Activated T-cell treated with anti-CD3 and anti-CD28 coated beads for 4 hours (primary cell): ENCODE measurements around the gene TIGD2.
A peak's percentile ranks its signal among the peaks of the same experiment; 100 is the strongest.

Experiments used
- DNase-seq: peaks from one replicate; pipeline ENCODE4 v3.0.0-alpha.2; 2020

TIGD2 gene

DNA sequence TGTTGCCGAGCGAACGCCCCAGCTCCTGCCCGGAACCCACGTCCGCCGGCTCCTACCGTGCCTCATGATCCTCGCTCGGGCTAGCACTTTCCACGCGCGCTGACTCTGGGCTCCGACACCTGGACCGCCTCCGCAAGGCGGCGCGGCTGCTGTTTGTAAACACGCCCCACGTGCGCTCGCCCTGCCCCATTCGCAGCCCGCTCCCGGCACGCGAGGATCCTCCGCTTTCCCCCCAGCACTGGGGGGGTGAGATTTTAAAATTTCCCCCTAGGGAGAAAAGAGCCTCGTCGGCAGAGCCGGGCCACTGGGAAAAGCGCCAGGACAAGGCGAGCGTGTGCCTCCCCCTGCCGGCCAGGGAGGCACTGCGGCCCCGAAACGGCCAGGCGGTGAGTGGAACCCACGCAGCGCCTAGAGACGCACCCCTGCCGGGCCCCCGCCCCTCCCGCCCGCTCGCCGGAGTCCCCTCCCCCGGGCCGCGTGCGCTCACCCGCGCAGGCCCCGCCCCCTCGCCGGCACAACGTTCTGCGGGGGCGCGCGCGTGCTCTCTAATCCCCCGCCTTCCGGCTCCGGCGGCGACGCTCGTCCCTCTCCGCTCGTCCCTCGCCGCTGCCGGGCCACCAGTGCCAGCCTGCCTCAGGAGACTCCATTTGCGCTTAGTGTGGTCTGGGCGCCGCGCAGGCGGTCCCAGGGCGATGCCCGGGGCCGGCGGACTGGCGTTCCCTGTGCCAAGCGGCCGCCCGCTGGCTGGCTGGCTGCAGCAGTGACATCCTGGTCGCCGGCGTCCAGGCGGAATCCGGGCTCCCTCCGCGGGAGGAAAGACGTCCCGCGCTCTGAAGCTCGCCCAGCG lies at the start of gene TIGD2:
TSS of gene TIGD2 (plus strand) at position 548 of the 847 bp plus-strand sequence. CDS start 1,442 bp downstream, outside the sequence.
- DNase-seq = peak; percentile 80

DNA sequence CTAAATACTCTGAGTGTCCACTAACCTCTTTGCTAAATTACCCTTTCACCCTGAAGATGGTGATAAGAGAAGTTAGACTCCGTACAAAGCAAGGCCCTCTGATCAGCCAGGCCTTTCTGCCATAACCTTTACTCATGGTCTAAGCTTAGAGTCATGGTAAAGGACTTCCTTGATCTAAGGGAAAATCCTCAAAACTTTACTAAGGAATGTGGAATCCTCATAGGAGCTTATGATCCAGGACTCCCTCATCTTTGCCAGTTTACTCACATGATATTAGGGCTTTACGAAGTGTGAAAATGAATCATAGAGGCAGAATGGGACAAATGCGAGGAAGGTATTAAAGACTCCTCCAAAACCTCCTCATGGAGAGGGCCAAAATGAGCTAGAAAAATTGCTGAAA lies 46.5 kb upstream of the TIGD2 start:
- no peak for DNase-seq

DNA sequence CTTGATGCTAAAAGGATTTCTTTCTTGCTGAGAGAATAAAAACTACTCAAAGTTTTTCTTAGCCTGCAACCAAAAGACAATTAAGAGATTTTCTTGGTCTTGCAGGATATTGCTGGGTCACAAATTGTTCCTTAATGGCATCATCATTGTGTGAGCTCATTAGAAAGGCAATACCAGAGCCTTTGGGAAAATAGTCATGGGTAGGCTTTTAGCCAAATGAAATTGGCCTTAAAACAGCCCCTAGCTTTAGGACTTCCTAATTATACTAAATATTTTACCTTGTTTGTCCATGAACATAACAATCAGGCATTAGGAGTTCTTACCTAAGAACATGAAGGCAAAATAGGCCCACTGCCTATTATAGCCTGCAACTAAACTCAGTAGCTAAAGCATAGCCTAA lies 43.9 kb upstream of the TIGD2 start:
- DNase-seq = no peak

DNA sequence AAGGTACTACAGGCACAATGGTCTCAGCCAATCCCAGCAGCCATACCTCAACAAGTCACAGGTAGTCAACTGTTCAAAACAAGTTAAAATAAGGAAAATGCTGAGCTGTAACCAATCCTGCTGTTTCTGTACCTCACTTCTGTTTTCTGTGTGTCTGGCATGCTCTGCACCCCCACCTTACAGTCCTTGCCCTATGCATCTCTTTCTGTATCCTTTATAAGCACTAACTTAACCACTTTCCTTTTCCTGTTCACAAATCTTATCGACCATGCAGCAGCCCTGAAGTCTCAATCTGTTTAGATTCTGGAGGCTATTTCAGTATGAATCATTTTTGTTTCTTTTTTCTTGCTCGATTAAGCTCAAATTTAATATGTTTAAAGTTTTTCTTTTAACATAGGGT lies 41.9 kb upstream of the TIGD2 start:
- DNase-seq = no peak

DNA sequence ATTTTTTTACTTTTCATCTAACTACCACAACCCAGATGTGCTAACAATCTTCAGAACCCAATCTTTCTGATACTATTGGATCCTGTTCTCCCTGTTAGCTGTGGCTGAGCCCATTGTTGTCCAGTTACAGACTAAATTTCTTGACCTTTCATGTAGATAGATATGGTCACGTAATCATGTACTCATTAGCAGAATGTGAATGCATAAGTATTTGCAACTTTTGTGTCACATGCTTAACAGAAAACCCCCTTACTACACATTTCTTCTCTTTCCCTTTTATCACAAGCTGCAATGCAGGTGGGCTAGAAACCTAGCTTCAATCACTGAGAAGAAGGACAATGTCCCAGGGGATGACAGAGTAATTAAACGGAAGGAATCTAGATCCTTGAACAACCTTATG lies 41.3 kb upstream of the TIGD2 start:
- no peak for DNase-seq

DNA sequence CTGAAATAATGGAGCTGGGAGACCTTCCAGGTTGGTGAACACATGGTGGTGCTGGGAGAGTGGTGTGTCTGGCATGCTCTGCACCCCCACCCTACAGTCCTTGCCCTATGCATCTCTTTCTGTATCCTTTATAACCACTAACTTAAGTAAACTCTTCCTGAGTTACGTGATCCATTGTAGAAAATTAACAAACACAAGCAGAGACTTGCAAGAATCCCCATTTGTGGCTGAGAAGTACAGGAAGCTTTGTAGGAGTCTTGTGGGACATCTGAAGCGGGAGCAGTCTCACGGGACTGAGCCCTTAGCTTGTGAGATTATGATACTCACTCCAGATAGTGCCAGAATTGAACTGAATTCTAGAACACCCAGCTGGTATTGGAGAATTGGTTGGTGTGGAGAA lies 40.0 kb upstream of the TIGD2 start:
- DNase-seq = no peak

DNA sequence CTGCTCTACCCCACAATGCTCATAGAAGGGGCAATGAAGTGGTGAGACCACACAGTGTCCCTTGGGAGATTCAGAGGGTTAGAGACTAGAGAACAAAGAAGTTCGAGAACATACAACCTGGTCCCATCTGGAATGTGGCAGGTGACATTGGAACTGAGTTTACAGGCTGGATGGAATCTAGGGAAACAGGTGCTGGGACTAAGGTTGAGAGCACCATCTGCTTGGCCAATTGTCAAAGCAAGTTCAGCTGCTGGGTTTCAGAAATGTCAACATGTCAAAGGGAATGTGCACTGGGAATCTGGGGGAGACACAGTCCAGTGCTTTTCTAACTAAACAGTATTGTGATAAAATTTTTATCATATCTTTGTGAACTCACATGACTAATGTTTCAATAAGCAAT lies 38.4 kb upstream of the TIGD2 start:
- no peak for DNase-seq

DNA sequence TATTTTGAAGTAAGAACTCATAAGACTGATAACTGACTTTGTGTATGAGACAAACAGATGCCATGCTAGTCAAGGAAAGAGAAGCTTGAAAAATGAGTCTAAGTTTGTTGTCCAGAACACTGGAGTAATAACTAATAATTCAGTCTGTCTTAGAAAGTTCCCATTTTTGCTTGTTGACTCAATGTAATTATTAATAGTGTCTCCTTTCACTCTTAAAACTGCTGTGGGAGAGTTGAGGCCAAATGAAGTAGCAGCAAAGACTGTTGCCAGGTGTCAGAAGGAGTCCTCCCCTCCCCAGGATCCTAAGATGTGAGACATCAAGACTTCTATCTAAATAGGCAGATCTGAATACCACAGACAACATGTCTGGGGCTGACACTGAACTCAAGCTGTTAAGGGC lies 33.6 kb upstream of the TIGD2 start:
- no peak for DNase-seq

DNA sequence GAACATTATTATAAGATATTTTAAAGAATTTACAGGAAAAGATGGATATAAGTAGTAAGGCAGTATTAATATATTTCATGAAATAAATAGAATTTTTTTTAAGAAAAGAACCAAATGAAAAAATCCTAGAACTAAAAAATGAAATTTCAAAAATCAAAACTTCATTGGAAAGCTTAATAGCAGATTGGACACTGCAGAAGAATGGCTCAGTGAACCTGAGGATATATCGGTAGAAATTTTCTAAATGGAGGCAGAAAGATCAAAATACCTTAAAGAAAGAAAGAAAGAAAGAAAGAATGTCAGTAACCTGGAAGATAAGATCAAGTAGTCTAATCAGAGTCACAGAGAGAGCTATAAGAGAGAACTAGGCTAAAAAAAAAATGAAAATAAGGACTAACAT lies 33.0 kb upstream of the TIGD2 start:
- DNase-seq = no peak

DNA sequence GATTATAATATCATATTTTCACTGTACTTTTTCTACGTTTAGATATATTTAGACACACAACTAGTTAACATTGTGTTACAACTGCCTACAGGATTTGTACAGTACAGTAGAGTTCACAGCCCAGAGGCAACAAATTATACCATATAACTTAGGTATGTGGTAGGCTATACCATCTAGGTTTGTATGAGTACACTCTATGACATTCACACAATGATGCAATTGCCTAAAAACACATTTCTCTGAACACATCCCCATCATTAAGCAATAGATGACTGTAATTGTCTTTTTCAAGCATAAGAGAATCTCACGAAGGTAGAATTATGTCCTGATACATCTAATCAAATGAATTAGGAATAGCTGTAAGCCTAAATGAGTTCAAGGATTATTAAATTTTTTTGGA lies 12.3 kb upstream of the TIGD2 start:
- no peak for DNase-seq

DNA sequence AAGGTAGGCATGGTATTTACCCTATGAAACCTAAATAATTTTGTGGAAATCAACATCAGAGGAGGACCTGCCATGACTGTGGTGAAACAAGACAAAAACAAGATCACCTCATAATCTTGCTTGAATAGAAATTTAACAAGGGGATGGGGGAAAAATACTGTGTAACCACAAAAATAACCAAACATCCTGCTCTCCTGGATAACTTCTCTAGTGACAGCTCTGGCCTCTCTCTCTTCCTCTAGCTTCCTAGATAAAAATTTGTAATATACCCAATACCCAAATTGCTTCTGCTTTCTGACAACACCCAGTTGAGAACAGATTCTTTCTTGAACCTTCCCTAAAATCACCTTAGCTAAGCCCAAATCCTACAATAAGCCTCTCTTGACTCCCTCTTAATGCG lies 11.9 kb upstream of the TIGD2 start:
- DNase-seq = no peak

DNA sequence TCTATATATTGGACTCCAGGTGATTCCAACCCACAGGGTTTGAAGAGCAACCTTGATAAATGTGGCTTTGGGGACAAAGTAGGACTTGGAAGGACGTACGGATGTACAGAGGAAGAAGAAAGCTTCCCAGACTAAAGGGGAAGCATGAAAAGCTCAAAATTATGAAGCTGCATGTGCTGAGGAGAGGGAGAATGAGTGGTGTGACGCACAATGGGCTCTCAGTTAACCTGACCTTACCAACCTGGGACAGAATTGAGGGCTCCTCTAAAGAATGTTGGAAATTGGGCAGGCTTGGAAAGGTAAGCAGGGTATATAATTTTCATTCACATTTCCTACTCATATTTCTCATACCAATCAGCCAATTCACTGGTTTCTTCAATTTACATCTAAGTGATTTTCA lies 10.5 kb upstream of the TIGD2 start:
- no peak for DNase-seq

DNA sequence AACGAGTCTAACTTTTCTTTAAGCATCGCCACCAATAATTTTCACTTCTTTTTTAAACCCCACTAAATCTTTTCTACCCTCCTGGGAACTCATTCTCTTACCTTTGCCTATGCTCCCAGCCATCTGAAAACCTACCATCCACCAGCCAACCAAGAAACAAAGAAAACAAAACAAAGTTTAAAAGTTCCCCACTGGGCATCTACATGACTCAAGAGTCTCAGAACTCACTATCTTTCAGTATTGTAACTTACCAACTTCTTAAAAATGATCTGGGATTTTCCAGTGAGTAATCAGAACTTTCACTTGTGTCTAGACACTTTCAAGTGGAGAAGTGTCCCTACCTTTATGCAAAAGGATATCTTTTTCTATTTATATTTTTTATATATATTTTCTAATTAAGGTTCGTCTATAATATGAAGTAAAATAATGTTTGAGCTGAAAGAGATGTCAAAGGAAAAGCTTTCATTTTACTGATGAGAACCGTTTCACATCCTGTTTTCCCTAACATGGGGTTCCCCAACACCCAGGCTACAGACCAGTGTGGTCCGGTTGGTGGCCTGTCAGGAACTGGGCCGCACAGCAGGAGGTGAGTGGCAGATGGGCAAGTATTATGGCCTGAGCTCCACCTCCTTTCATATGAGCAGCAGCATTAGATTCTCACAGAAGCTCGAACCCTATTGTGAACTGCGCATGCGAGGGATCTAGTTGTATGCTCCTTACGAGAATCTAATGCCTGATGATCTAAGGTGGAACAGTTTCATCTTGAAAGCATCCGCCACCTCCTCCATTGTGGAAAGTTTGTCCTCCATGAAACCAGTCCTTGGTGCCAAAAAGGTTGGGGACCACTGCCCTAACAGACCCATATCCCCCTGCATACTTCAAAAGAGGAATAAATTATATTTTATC lies 9.8 kb upstream of the TIGD2 start:
- no peak for DNase-seq

DNA sequence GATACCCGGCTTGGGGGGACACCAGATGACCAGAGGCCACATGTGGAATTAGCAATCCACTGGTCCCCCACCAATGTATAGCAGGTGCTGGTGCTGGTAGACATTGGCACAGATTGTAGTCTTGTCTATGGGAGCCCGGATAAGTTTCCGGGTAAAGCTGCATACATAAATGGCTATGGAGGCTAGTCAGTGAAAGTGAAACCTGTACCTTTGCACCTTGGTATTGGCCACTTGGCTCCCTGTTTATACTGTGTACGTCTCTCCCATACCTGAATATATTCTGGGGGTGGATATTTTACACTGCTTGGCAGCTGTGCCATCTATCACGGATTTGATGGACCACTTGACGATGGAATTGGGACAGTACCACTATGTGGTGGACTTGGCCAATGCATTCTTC lies 5.6 kb upstream of the TIGD2 start:
- DNase-seq = no peak

DNA sequence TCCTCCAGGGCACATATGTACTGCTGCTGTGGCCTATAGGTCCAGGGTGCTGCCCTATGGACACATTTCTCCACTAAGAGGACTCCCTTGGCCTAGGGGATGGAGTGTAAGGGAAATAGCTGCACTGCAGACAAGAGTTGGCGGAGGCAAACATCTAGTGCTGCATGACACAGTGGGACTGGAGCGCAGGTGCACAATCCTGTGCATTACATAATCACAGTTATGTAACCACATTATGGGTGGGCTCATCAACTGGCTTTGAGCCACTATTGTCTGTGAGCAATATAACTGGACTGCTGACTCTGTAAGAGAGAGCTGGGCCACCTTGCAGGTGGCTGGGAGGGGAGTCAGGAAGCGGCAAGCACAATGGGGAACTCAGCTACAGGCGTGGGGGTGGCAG lies 3.2 kb upstream of the TIGD2 start:
- DNase-seq = no peak

DNA sequence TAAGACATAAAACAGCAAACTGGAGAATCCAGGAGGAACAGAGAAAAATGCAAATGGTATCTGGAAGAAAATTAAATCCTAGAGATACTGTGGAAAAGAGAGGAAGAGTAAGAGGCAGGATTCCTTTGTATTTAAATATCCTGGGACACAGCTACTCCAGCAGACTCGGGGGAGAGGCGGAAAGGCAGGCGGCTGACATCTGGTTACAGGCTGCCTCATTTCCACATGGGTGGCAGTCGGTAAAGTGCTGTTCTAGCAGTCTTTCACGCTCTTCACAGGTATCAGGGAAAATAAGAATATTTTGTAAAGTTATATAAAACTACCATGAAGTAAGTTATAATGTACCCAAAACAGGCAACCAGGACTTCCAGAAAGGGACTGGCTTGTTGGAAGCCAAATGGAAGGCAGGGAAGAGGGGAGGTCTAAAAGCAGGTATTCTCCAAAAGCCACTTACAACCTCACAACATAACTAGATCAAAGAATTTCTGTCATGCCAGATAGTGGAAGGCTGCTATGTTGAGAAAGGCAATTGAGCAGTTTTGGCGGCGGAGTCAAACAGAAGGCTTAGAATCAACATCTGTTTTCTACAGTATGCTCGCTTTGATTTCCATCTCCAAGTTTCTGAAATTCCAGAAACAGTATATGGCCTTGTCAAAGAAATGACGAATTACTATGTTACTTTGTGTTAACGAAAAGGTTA lies 1.3 kb upstream of the TIGD2 start:
- DNase-seq = no peak

DNA sequence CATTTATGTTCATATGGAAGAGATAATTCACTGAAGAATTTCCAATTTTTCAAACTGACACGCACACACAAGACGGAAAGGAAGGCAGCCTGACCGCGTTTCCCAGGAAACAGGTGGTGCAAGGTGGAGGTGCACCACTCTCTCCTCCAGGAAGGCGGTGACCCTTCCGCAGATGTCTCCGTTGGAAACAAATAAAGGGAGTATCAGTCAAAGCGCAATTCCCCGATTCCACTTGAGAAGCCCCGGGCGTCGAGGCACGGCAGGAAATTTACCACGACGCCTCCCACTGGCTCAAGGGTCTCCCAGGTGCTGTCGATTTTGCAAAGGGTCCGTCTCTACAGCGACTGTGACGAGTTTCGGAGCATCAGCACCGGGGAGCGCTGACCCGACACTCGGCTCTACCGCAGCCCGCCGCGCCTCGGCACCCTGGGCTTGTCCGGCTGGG lies 770 bp upstream of the TIGD2 start:
- DNase-seq = no peak

DNA sequence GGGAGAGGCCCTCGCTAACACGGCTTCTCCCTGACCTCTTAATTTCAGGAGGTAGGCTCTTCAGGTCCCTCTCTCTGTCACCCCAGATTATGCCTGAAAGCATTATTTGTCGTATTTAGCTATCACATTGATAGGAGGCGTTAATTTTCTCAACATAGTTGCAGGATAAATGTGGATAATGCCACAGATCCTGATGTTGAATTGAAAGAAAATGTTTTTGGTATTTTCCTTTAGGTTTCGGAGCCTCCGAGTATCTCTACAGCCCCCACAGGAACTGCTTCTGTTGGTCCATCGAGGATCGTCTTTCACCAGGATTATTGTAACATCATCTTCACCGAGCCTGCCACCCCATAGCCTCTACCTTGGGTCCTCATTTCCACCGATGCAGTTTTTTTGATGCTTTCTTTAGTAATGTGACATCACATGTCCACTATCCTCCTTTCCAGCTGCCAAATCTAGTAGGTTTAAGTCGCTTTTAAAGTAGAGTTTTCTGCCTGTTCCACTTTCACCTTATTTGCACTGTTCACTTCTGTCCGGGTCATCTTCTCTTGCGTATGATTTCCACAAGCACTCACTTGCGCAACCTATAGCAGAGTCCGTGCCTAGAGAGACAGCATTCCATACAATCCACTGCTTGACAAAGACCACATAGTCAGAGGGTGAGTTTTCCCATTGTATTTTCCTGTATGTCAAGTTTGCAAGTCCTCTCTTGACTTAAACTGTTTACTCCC lies 665 bp downstream of the TIGD2 start:
- DNase-seq = no peak

DNA sequence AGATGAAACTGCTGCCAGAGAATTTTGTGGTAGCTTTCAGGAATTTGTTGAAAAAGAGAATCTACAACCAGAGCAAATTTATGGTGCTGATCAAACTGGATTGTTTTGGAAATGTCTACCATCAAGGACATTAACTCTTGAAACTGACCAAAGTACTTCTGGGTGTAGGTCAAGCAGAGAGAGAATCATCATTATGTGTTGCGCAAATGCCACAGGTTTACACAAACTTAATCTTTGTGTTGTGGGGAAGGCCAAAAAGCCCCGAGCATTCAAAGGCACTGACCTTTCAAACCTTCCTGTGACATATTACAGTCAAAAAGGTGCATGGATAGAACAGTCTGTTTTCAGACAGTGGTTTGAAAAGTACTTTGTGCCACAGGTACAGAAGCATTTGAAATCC lies 2.1 kb downstream of the TIGD2 start:
- no peak for DNase-seq

DNA sequence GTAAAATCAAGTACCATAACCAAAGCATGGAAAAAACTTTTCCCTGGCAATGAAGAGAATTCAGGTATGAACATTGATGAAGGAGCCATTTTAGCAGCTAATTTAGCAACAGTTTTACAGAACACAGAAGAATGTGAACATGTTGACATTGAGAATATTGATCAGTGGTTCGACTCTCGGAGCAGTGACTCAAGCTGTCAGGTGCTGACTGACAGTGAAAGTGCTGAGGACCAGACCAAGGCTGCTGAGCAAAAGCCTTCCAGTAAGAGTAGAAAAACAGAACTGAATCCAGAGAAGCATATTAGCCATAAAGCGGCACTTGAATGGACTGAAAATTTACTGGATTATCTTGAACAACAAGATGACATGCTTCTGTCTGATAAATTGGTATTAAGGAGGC lies 2.8 kb downstream of the TIGD2 start:
- no peak for DNase-seq

DNA sequence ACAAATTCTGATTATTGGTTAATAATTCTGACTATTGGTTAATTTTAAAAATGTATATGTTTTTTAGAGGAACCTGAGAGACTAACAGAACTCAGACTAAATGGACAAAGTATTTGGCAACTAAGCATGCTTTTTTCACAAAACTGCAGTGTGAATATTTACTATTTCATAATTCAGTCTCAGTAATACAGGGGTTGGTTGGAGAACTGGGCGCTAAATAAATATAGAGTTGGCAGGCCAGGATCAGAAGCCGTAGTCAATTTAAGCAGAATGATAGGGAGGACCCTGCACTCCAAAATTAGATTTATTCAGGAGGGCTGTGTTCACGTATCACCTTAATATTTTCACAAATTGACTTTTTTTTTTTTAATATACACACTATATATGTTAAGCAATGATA lies 5.8 kb downstream of the TIGD2 start:
- DNase-seq = no peak

DNA sequence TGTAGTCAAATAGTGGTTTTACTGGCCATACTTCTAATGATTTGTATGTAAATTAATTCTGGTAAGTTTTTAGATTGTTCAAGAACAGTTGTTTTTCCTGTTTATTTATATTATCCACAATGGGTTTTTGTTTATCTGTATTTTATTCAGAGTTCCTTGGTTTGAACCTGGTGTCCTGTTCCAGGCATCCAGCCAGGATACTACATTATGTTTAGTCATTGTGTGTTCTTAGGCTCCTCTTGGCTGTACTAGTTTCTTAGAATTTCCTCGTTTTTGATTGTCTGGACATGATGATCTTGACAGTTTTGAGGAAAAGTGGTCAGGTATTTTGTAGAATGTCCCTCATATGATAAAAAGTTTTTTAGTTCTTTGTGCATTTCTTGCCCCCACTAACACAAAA lies 7.8 kb downstream of the TIGD2 start:
- DNase-seq = no peak

DNA sequence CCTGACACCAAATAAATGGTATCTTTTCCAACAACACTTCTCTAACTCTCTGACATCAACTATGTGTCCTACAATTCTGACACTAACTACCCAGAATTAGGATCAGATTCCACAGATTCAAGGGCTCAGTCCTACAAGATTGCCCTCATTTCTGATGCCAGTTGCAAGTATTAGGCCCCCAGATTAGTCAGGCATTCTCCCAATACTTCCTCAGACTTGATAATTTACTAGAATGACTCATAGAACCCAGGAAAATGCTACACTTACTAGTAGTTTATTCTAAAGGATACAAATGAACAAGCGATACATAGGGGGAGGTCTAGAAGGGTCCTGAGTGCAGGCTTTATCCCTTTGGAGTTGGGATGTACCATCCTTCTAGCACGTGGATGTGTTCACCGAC lies 8.5 kb downstream of the TIGD2 start:
- DNase-seq = no peak
